T-helper 1 cell (primary cell): ENCODE measurements around the gene LCA5L.

ENCODE experiments used
- DNase-seq, 5 donors: peaks; one replicate each; pipeline ENCODE4 v3.0.0-alpha.2; 2012 to 2020
- total RNA-seq, 4 donors: gene quantifications; one replicate each; lab custom pipeline; 2026; lab: John Stamatoyannopoulos, UW

LCA5L gene
- total RNA-seq, result 0.27 to 0.61 (median 0.39) reads per million in 4 donors

- peak; percentile 79 to 94 (median 87) for DNase-seq
Measured at GRCh38 chr21:39445321-39446269, at the start of gene LCA5L. Gene LCA5L, minus strand, starts transcription at chr21:39445778. Its CDS starts 17,285 bp downstream, at chr21:39428493.

GRCh38 chr21:39489380-39489924, 43.9 kb upstream of the LCA5L start:
- DNase-seq, result no peak

- no peak for DNase-seq
Measured at GRCh38 chr21:39484711-39485276, 39.2 kb upstream of the LCA5L start.

- DNase-seq, result no peak
Measured at GRCh38 chr21:39483917-39484316, 38.3 kb upstream of the LCA5L start.

- no peak for DNase-seq
Measured at GRCh38 chr21:39481886-39482285, 36.3 kb upstream of the LCA5L start.

- no peak for DNase-seq
Measured at GRCh38 chr21:39480271-39480670, 34.7 kb upstream of the LCA5L start.

GRCh38 chr21:39479814-39480182, 34.2 kb upstream of the LCA5L start:
- DNase-seq, result no peak

- DNase-seq, result no peak
Measured at GRCh38 chr21:39479164-39479813, 33.7 kb upstream of the LCA5L start.

GRCh38 chr21:39474611-39475010, 29.0 kb upstream of the LCA5L start:
- DNase-seq, result no peak

- no peak for DNase-seq
Measured at GRCh38 chr21:39472786-39473185, 27.2 kb upstream of the LCA5L start.

- DNase-seq, result no peak
Measured at GRCh38 chr21:39471598-39471997, 26.0 kb upstream of the LCA5L start.

GRCh38 chr21:39468559-39468958, 23.0 kb upstream of the LCA5L start:
- DNase-seq, result no peak

- DNase-seq, result no peak
Measured at GRCh38 chr21:39467746-39468145, 22.2 kb upstream of the LCA5L start.

- DNase-seq, result no peak
Measured at GRCh38 chr21:39466584-39466983, 21.0 kb upstream of the LCA5L start.

GRCh38 chr21:39463308-39463707, 17.7 kb upstream of the LCA5L start:
- DNase-seq, result no peak

GRCh38 chr21:39461419-39461818, 15.8 kb upstream of the LCA5L start:
- DNase-seq, result peak in 1 of 5 donors; percentile 21

- no peak for DNase-seq
Measured at GRCh38 chr21:39456665-39457064, 11.1 kb upstream of the LCA5L start.

- DNase-seq, result no peak
Measured at GRCh38 chr21:39454949-39455668, 9.5 kb upstream of the LCA5L start.

- no peak for DNase-seq
Measured at GRCh38 chr21:39453571-39454179, 8.1 kb upstream of the LCA5L start.

- DNase-seq, result no peak
Measured at GRCh38 chr21:39452970-39453342, 7.4 kb upstream of the LCA5L start.

- no peak for DNase-seq
Measured at GRCh38 chr21:39452207-39452969, 6.8 kb upstream of the LCA5L start.
